SK-N-SH treated with all-trans-retinoic acid at 6 μM for 48 hours (cell line): ENCODE measurements around the gene GEMIN2.
"Not testable (repeated sequence)": the region's sequence is repeated elsewhere in the genome, so short reads cannot be mapped to it uniquely, and the experiment has no call there.

Source experiments
- ATAC-seq: fragments of 200-7000 bp; cut with Tn5 transposase; 3 replicates; pipeline ENCODE4 v1.9.1; 2020; ENCODE audit warnings: mild to moderate bottlenecking, moderate library complexity
- BACH2 ChIP-seq: fragments of 250-450 bp; sonication (Bioruptor Pico); IDR thresholded peaks from 2 replicates; pipeline ENCODE4 v1.9.0; 2021; ENCODE audit warnings: mild to moderate bottlenecking, borderline replicate concordance
- CSDC2 ChIP-seq: fragments of 250-450 bp; sonication (Bioruptor Pico); IDR thresholded peaks from 2 replicates; pipeline ENCODE4 v1.5.0; 2020; ENCODE audit warnings: mild to moderate bottlenecking, moderate library complexity
- CSRNP3 ChIP-seq: fragments of 250-450 bp; sonication (Bioruptor Pico); IDR thresholded peaks from 2 replicates; pipeline ENCODE4 v1.5.1; 2021; ENCODE audit warnings: mild to moderate bottlenecking, moderate library complexity
- ESRRG ChIP-seq: fragments of 250-450 bp; sonication (Bioruptor Pico); IDR thresholded peaks from 2 replicates; pipeline ENCODE4 v1.6.1; 2021; ENCODE audit warnings: mild to moderate bottlenecking
- GLIS3 ChIP-seq: fragments of 250-450 bp; sonication (Bioruptor Pico); IDR thresholded peaks from 2 replicates; pipeline ENCODE4 v1.5.0; 2020; ENCODE audit warnings: mild to moderate bottlenecking, moderate library complexity
- ISL1 ChIP-seq: fragments of 250-450 bp; sonication (Bioruptor Pico); IDR thresholded peaks from 2 replicates; pipeline ENCODE4 v2.1.2; 2022; ENCODE audit warnings: mild to moderate bottlenecking, moderate library complexity
- OSR1 ChIP-seq: fragments of 250-450 bp; sonication (Bioruptor Pico); IDR thresholded peaks from 2 replicates; pipeline ENCODE4 v1.8.0; 2022; ENCODE audit warnings: moderate library complexity, mild to moderate bottlenecking, inconsistent platforms
- PPARA ChIP-seq: fragments of 250-450 bp; sonication (Bioruptor Pico); IDR thresholded peaks from 2 replicates; pipeline ENCODE4 v1.5.0; 2020; ENCODE audit warnings: mild to moderate bottlenecking, borderline replicate concordance
- RARB ChIP-seq: fragments of 250-450 bp; sonication (Bioruptor Pico); IDR thresholded peaks from 2 replicates; pipeline ENCODE4 v1.8.0; 2021; ENCODE audit warnings: mild to moderate bottlenecking, moderate library complexity
- SNAI2 ChIP-seq: fragments of 250-450 bp; sonication (Bioruptor Pico); IDR thresholded peaks from 2 replicates; pipeline ENCODE4 v1.5.0; 2020; ENCODE audit warnings: mild to moderate bottlenecking, moderate library complexity
- TCF4 ChIP-seq: fragments of 250-450 bp; sonication (Bioruptor Pico); IDR thresholded peaks from 2 replicates; pipeline ENCODE4 v1.8.0; 2021; ENCODE audit warnings: mild to moderate bottlenecking, moderate library complexity, borderline replicate concordance
- TOX ChIP-seq: fragments of 250-450 bp; sonication (Bioruptor Pico); IDR thresholded peaks from 2 replicates; pipeline ENCODE4 v1.8.0; 2021; ENCODE audit warnings: mild to moderate bottlenecking, moderate library complexity, borderline replicate concordance
- TSHZ2 ChIP-seq: fragments of 250-450 bp; sonication (Bioruptor Pico); IDR thresholded peaks from 2 replicates; pipeline ENCODE4 v1.5.0; 2020; ENCODE audit warnings: mild to moderate bottlenecking, moderate library complexity
- ZC3H10 ChIP-seq: fragments of 250-450 bp; sonication (Bioruptor Pico); IDR thresholded peaks from 2 replicates; pipeline ENCODE4 v1.5.1; 2021; ENCODE audit warnings: mild to moderate bottlenecking, moderate library complexity
- ZFP3 ChIP-seq: fragments of 250-450 bp; sonication (Bioruptor Pico); IDR thresholded peaks from 2 replicates; pipeline ENCODE4 v1.5.0; 2020; ENCODE audit warnings: mild to moderate bottlenecking, moderate library complexity
- ZFP30 ChIP-seq: fragments of 450-650 bp; formaldehyde crosslinking; IDR thresholded peaks from 2 replicates; pipeline ENCODE4 v1.5.0; 2022; ENCODE audit warnings: mild to moderate bottlenecking, moderate library complexity
- ZNF565 ChIP-seq: fragments of 450-650 bp; formaldehyde crosslinking; conservative IDR thresholded peaks from 2 replicates; pipeline ENCODE4 v1.5.0; 2020; ENCODE audit warnings: low read depth, mild to moderate bottlenecking, moderate library complexity
- ZNF70 ChIP-seq: fragments of 450-650 bp; formaldehyde crosslinking; IDR thresholded peaks from 2 replicates; pipeline ENCODE4 v1.5.0; 2020; ENCODE audit warnings: mild to moderate bottlenecking, moderate library complexity
- ZNF8 ChIP-seq: fragments of 450-650 bp; formaldehyde crosslinking; IDR thresholded peaks from 2 replicates; pipeline ENCODE4 v1.5.0; 2020; ENCODE audit warnings: mild to moderate bottlenecking, moderate library complexity
- TF ChIP-seq, protein P1 (sequence below): fragments of 250-450 bp; sonication (Bioruptor Pico); IDR thresholded peaks from 2 replicates; pipeline ENCODE4 v1.5.1; 2020; ENCODE audit warnings: low read depth, mild to moderate bottlenecking, moderate library complexity
- TF ChIP-seq, protein P2 (sequence below): fragments of 250-450 bp; sonication (Bioruptor Pico); IDR thresholded peaks from 2 replicates; pipeline ENCODE4 v1.8.0; 2021; ENCODE audit warnings: low read depth, mild to moderate bottlenecking, moderate library complexity, borderline replicate concordance

Gene GEMIN2, protein sequence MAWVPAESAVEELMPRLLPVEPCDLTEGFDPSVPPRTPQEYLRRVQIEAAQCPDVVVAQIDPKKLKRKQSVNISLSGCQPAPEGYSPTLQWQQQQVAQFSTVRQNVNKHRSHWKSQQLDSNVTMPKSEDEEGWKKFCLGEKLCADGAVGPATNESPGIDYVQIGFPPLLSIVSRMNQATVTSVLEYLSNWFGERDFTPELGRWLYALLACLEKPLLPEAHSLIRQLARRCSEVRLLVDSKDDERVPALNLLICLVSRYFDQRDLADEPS

DNA sequence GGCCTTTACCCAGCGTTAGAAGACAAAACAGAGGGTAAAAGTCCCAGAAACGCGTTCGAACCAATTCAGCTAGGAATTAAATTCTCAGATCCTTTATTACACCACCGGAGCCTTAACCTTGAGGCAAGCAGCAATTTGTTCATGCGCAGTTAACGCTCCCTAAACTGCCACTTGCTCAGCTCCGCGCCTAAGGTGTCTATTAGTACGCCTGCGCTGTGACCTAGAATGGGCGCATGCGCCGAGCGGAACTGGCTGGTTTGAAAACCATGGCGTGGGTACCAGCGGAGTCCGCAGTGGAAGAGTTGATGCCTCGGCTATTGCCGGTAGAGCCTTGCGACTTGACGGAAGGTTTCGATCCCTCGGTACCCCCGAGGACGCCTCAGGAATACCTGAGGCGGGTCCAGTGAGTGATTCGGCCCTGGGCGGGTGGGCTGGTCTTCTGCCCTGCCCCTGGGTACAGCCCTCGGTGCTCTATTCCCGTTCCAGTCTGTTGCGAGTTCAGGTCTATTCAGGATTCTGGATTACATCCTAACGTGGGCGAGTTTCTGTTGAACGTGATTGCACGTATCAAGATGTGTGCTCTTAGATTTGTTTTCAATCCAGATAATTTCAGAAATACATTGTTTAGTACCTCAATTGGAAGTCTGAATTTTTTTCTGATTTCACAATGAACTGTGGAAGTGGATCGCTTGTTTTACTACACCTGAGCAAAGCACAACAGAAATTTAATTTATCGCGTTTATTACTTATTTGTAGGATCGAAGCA lies at the start of gene GEMIN2:
Gene GEMIN2 (plus strand): TSS at position 251 of the 766 bp plus-strand sequence. CDS start 16 bp downstream, at position 267.
- peak; percentile 98 for ATAC-seq
- TF ChIP-seq ZFP30, result no peak
- TF ChIP-seq, protein P1, sequence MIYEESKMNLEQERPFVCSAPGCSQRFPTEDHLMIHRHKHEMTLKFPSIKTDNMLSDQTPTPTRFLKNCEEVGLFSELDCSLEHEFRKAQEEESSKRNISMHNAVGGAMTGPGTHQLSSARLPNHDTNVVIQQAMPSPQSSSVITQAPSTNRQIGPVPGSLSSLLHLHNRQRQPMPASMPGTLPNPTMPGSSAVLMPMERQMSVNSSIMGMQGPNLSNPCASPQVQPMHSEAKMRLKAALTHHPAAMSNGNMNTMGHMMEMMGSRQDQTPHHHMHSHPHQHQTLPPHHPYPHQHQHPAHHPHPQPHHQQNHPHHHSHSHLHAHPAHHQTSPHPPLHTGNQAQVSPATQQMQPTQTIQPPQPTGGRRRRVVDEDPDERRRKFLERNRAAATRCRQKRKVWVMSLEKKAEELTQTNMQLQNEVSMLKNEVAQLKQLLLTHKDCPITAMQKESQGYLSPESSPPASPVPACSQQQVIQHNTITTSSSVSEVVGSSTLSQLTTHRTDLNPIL (CRISPR knock-in tag), result no peak
- TF ChIP-seq TOX (CRISPR knock-in tag), result no peak
- no peak for TF ChIP-seq ZNF565 (CRISPR knock-in tag)
- TF ChIP-seq BACH2, result no peak
- no peak for TF ChIP-seq ZFP3 (CRISPR knock-in tag)
- TF ChIP-seq CSRNP3 (CRISPR knock-in tag), result no peak
- TF ChIP-seq, protein P2, sequence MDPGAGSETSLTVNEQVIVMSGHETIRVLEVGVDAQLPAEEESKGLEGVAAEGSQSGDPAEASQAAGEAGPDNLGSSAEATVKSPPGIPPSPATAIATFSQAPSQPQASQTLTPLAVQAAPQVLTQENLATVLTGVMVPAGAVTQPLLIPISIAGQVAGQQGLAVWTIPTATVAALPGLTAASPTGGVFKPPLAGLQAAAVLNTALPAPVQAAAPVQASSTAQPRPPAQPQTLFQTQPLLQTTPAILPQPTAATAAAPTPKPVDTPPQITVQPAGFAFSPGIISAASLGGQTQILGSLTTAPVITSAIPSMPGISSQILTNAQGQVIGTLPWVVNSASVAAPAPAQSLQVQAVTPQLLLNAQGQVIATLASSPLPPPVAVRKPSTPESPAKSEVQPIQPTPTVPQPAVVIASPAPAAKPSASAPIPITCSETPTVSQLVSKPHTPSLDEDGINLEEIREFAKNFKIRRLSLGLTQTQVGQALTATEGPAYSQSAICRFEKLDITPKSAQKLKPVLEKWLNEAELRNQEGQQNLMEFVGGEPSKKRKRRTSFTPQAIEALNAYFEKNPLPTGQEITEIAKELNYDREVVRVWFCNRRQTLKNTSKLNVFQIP (CRISPR knock-in tag), result no peak
- TF ChIP-seq OSR1, result no peak
- no peak for TF ChIP-seq PPARA

- ATAC-seq, result not testable (repeated sequence)
These were observed 44.8 kb upstream of the GEMIN2 start for GRCh38 chr14:39069169-39069805.

GRCh38 chr14:39069923-39070322 lies 44.2 kb upstream of the GEMIN2 start:
- no peak for ATAC-seq
- TF ChIP-seq SNAI2 (CRISPR knock-in tag) (no peak), OSR1 (no peak), ZNF565 (CRISPR knock-in tag) (no peak), ESRRG (no peak), ZNF8 (CRISPR knock-in tag) (no peak), ZFP30 (no peak), ISL1 (no peak), TCF4 (CRISPR knock-in tag) (no peak), ZNF70 (no peak), RARB (CRISPR knock-in tag) (no peak), CSDC2 (CRISPR knock-in tag) (no peak), CSRNP3 (CRISPR knock-in tag) (no peak), TSHZ2 (CRISPR knock-in tag) (no peak), ZC3H10 (no peak), GLIS3 (CRISPR knock-in tag) (no peak), TOX (CRISPR knock-in tag) (no peak), BACH2 (no peak), ZFP3 (CRISPR knock-in tag) (no peak)
- TF ChIP-seq, protein P2 (CRISPR knock-in tag), result no peak
- TF ChIP-seq, protein P1 (CRISPR knock-in tag), result no peak
- TF ChIP-seq, all 23 proteins: peak for 0
